ENCODE results near the gene KRTAP4-2. TPM values are rescaled to one million over a fixed set of nuclear protein-coding genes. Genes with fewer than 3 reads are reported as not detected.

The KRTAP4-2 gene
- total RNA-seq, 2 experiments from 2014 or later: not detected

DNA sequence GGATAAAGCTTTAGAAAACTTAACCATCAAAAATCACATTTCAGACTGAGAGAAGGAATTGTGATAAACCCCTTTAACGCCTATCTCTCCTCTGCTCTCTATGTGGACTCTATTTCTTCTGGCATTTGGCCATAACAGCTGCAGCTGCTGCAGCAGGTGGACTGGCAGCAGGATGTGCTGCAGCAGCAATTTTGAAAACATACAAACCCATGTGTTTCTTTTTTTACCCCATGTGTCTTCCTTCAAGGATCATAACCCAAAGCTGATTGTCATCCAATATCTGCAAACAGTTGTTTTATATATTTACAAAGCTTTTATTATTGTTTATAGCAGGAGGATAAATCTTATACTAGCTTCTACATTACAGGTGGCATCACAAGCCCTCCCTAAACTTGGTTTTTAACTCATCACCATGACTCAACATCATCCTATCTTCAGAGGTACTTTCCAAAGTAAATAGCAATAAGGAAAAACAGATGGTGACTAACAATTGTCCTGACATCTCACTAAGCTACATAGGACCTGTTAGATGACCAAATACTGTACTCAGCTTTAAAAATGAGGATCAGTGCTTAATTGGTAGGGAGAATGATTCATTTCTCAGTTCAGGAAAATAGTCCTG is 33.9 kb upstream of the KRTAP4-2 start:
- H3K4me2 ChIP-seq (ENCODE audit: low read length): no peak overlapping the region
- BruUV-seq (replicated peaks): no TSS peak
- H3K27ac ChIP-seq (ENCODE audit: low read depth, low read length, poor library complexity, severe bottlenecking): no peak overlapping the region

GRCh38 chr17:41199421-41200078 is 21.5 kb upstream of the KRTAP4-2 start:
- no peak overlapping the region for H3K4me2 ChIP-seq (ENCODE audit: low read length)
- POLR2A ChIA-PET: no interaction called here
- TF ChIP-seq, protein P1, sequence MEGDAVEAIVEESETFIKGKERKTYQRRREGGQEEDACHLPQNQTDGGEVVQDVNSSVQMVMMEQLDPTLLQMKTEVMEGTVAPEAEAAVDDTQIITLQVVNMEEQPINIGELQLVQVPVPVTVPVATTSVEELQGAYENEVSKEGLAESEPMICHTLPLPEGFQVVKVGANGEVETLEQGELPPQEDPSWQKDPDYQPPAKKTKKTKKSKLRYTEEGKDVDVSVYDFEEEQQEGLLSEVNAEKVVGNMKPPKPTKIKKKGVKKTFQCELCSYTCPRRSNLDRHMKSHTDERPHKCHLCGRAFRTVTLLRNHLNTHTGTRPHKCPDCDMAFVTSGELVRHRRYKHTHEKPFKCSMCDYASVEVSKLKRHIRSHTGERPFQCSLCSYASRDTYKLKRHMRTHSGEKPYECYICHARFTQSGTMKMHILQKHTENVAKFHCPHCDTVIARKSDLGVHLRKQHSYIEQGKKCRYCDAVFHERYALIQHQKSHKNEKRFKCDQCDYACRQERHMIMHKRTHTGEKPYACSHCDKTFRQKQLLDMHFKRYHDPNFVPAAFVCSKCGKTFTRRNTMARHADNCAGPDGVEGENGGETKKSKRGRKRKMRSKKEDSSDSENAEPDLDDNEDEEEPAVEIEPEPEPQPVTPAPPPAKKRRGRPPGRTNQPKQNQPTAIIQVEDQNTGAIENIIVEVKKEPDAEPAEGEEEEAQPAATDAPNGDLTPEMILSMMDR (conservative IDR thresholded peaks at IDR 0.05; ENCODE audit: low read length): no peak
- TF ChIP-seq EZH2phosphoT487 (IDR thresholded peaks at IDR 0.05; ENCODE audit: borderline replicate concordance, low read depth, low read length): no peak

More for the DNA sequence above, 33.9 kb upstream of the KRTAP4-2 start:
- Histone ChIP-seq H3K79me2 (ENCODE audit: insufficient read depth, low read depth, low read length) (no peaks in the 10 kb centered on the region), H4K20me1 (ENCODE audit: insufficient read depth, low read length) (no peaks in the 10 kb centered on the region), H3K4me3 (ENCODE audit: low read depth, low read length, poor library complexity, severe bottlenecking) (no peak overlapping the region), H3K9me2 (ENCODE audit: insufficient read depth, low read length) (no peaks in the 10 kb centered on the region), H3K9me3 (ENCODE audit: low read length) (no peaks in the 10 kb centered on the region), H2AFZ (ENCODE audit: low read length) (no peak overlapping the region), H3K36me3 (ENCODE audit: insufficient read depth, low read length) (no peaks in the 10 kb centered on the region), H3K4me1 (ENCODE audit: insufficient read depth, low read length, poor library complexity, severe bottlenecking) (no peaks in the 10 kb centered on the region)
- no peak for TF ChIP-seq EZH2phosphoT487 (IDR thresholded peaks at IDR 0.05; ENCODE audit: borderline replicate concordance, low read depth, low read length)
- TF ChIP-seq, protein P1 (conservative IDR thresholded peaks at IDR 0.05; ENCODE audit: low read length): no peak
- no peak for DNase-seq (ENCODE audit: low spot score)
- ChIA-PET CTCF (ENCODE audit: unreplicated experiment) (no interaction called here), POLR2A (no interaction called here)
- intact Hi-C loops (cut with micrococcal nuclease; ENCODE audit: unreplicated experiment): no loop called here

DNA sequence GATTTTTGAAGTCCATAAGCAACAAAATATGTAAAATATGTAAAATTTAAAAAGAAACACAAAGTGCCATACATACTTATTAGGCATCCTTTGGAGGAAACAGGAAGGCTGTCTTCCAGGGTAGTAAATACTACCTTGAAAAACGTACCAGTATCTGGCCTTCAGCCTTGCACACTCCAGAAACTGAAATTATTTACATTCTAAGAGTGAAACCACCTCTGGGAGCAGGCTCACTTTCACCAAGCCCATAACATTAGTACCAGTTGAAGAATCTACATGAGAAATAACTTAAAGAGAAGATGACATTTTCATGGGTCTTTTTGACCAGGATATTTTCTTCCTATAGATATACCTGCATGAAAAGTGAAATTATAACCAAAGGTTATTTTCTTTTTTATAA is 18.0 kb upstream of the KRTAP4-2 start:
- Histone ChIP-seq H3K9me2 (ENCODE audit: insufficient read depth, low read length) (no peaks in the 10 kb centered on the region), H3K9me3 (ENCODE audit: low read length) (no peaks in the 10 kb centered on the region), H3K4me2 (ENCODE audit: low read length) (no peak overlapping the region), H3K4me1 (ENCODE audit: insufficient read depth, low read length, poor library complexity, severe bottlenecking) (no peaks in the 10 kb centered on the region), H4K20me1 (ENCODE audit: insufficient read depth, low read length) (no peaks in the 10 kb centered on the region), H3K79me2 (ENCODE audit: insufficient read depth, low read depth, low read length) (no peaks in the 10 kb centered on the region), H3K4me3 (ENCODE audit: low read depth, low read length, poor library complexity, severe bottlenecking) (no peak overlapping the region), H2AFZ (ENCODE audit: low read length) (no peak overlapping the region), H3K36me3 (ENCODE audit: insufficient read depth, low read length) (no peaks in the 10 kb centered on the region), H3K27ac (ENCODE audit: low read depth, low read length, poor library complexity, severe bottlenecking) (no peak overlapping the region)
- no TSS peak for BruUV-seq (replicated peaks)
- intact Hi-C loops (cut with micrococcal nuclease; ENCODE audit: unreplicated experiment): no loop called here
- no peak for TF ChIP-seq EZH2phosphoT487 (IDR thresholded peaks at IDR 0.05; ENCODE audit: borderline replicate concordance, low read depth, low read length)
- TF ChIP-seq, protein P1 (conservative IDR thresholded peaks at IDR 0.05; ENCODE audit: low read length): no peak
- DNase-seq (ENCODE audit: low spot score): no peak
- ChIA-PET POLR2A (no interaction called here), CTCF (ENCODE audit: unreplicated experiment) (no interaction called here)

More at GRCh38 chr17:41199421-41200078, 21.5 kb upstream of the KRTAP4-2 start:
- intact Hi-C loops (cut with micrococcal nuclease; ENCODE audit: unreplicated experiment): no loop called here
- Histone ChIP-seq H4K20me1 (ENCODE audit: insufficient read depth, low read length) (no peaks in the 10 kb centered on the region), H3K4me3 (ENCODE audit: low read depth, low read length, poor library complexity, severe bottlenecking) (no peak overlapping the region), H3K9me2 (ENCODE audit: insufficient read depth, low read length) (no peaks in the 10 kb centered on the region), H3K36me3 (ENCODE audit: insufficient read depth, low read length) (no peaks in the 10 kb centered on the region), H3K4me1 (ENCODE audit: insufficient read depth, low read length, poor library complexity, severe bottlenecking) (no peaks in the 10 kb centered on the region), H3K79me2 (ENCODE audit: insufficient read depth, low read depth, low read length) (no peaks in the 10 kb centered on the region), H2AFZ (ENCODE audit: low read length) (no peak overlapping the region), H3K27ac (ENCODE audit: low read depth, low read length, poor library complexity, severe bottlenecking) (no peak overlapping the region), H3K9me3 (ENCODE audit: low read length) (no peaks in the 10 kb centered on the region)
- no peak for DNase-seq (ENCODE audit: low spot score)
- CTCF ChIA-PET (ENCODE audit: unreplicated experiment): no interaction called here
- no TSS peak for BruUV-seq (replicated peaks)

Data from OCI-LY7 (cell line).